Ovary (tissue), 9 donors: ENCODE data around the gene TPRKB. TPM values are rescaled to one million over a fixed set of nuclear protein-coding genes. Genes with fewer than 3 reads are reported as not detected.

Experiments
- DNase-seq, 5 donors: peaks; one replicate each; pipeline ENCODE4 v3.0.0-alpha.2; 2019 to 2020
- H3K27ac ChIP-seq, 2 donors: fragments of 200-600 bp; one replicate each; pipeline versions ENCODE4 v1.5.1 to v1.8.0; 2019 to 2022
- H3K27me3 ChIP-seq: fragments of 200-600 bp; one replicate; pipeline ENCODE4 v1.8.0; 2022
- H3K36me3 ChIP-seq: fragments of 200-600 bp; sonication (generic); one replicate; pipeline ENCODE4 v1.5.1; 2019
- H3K4me1 ChIP-seq: one replicate; pipeline ENCODE4 v1.8.1; 2013; ENCODE audit warnings: mild to moderate bottlenecking, moderate library complexity; ENCODE audit not compliant: insufficient read depth
- H3K4me3 ChIP-seq: fragments of 200-600 bp; sonication (generic); one replicate; pipeline ENCODE4 v1.5.1; 2017
- H3K9me3 ChIP-seq, 2 donors: fragments of 200-600 bp in 1 of 2; sonication (generic) in 1 of 2; one replicate each; pipeline versions ENCODE4 v1.5.1 to v1.8.1; 2013 to 2019; ENCODE audit warnings: mild to moderate bottlenecking in 1 of 2, moderate library complexity in 1 of 2
- CTCF ChIP-seq, 3 donors: fragments of 450-650 bp in 2 of 3; fragments of 200-600 bp in 1 of 3; IDR thresholded peaks; one replicate each; pipeline versions ENCODE4 v1.5.1 to v1.8.0; 2016 to 2022; ENCODE audit warnings: antibody characterized with exemption in 3 of 3, mild to moderate bottlenecking in 1 of 3
- EP300 ChIP-seq: sonication (generic); formaldehyde crosslinking; IDR thresholded peaks from one replicate; pipeline ENCODE4 v1.6.1; 2017; ENCODE audit warnings: antibody characterized with exemption
- POLR2A ChIP-seq: fragments of 450-650 bp; IDR thresholded peaks from one replicate; pipeline ENCODE4 v1.6.1; 2017; ENCODE audit warnings: antibody characterized with exemption, mild to moderate bottlenecking, moderate library complexity
- WGBS, 3 donors: extraction: QIAGEN DNeasy Blood & Tissue Kit in 1 of 3; methylation state at CpG; one replicate each; pipeline versions ENCODE4 v1.1.5 to v1.1.7; 2013 to 2017; 5-methylcytosine and 5-hydroxymethylcytosine counted together
- intact Hi-C, 4 donors: fragments of 100-400 bp; cut with DNase I; formaldehyde crosslinking; loops; one replicate each; pipeline versions ENCODE4 v1.11.0 to v1.15.1; 2022 to 2023
- polyA plus RNA-seq, 2 donors: library from polyadenylated mRNA; stranded (reverse); fragments of 200-250 nt in 1 of 2; fragments of 350-450 nt in 1 of 2; fragmentation: Illumina TruSeq in 1 of 2; extraction: RNeasy Lipid Tissue Mini Kit (QIAGEN cat#74804) in 1 of 2; gene quantifications; one replicate each; pipeline ENCODE4 v1.2.3, GENCODE V29; 2013 to 2014
- total RNA-seq, 7 donors: library from RNA; depleted of rRNA in 2 of 7; stranded (reverse); fragments of >200 nt in 2 of 7; fragmentation: NEBNext Ultra II Directional in 3 of 7; extraction: Animal tissue kit (Norgen Biotek cat#: 25700) in 3 of 7; gene quantifications; one replicate each; pipeline versions ENCODE4 v1.1.0 to v1.2.4, GENCODE V29; 2016 to 2023
- donor health status: DM: no; HTN: no; CAD: no; lungs with moderate emphysema.
- donor health status: DM: no; HTN: no; CAD: no.
- donor health status: Bipolar disorder and iron deficiency.
- donor health status: DM: yes; HTN: yes; CAD: no.
- donor health status: DM: no; HTN: no; CAD: no.
- donor health status: DM: yes; HTN: yes; CAD: no.

TPRKB gene
- total and polyA plus RNA-seq, 9 donors, result 27.4 to 58.6 (median 40.5) TPM

GRCh38 chr2:73772819-73773218 is 35.7 kb upstream of the TPRKB start:
- DNase-seq, result no peak
- no peak for TF ChIP-seq CTCF (IDR thresholded peaks at IDR 0.05)
- Histone ChIP-seq H3K36me3 (no peaks in the 10 kb centered on the region), H3K27ac (no peak overlapping the region), H3K27me3 (no peaks in the 10 kb centered on the region), H3K9me3 (no peaks in the 10 kb centered on the region), H3K4me3 (no peak overlapping the region), H3K4me1 (no peaks in the 10 kb centered on the region)
- intact Hi-C loops, result loop anchor here in 1 of 4 donors (10.0 kb wide), 1 partner anchor 88 kb away; no protein-coding TSS in a partner anchor

DNA sequence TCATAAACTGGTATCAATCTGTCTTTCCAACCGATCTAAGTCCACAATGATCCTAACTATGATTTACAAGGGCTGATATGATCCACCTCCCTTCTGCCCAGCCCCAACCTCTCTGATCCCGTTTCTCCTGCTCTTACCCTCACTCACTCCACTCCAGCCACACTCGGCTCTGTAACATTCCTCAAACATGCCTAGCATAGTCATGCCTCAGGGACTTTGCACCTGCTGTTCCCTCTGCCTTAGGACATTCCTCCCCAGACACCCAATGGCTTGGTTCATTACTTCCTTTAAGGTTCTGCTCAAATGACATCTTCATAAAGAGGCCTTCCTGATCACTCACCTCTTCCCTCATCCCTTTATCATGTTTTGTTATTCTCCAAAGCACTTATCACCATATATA is 33.6 kb upstream of the TPRKB start:
- TF ChIP-seq EP300, result no peak
- TF ChIP-seq CTCF (IDR thresholded peaks at IDR 0.05), result no peak
- no peak for TF ChIP-seq POLR2A
- 76 to 88% (median 88%) methylated on average over 3 of the region's 3 CpGs for WGBS, 3 donors
- H3K9me3 ChIP-seq, result no peaks in the 10 kb centered on the region
- no peak overlapping the region for H3K4me3 ChIP-seq
- intact Hi-C loops, result loop anchor here in 1 of 4 donors (10.0 kb wide), 1 partner anchor 86 kb away; no protein-coding TSS in a partner anchor
- no peaks in the 10 kb centered on the region for H3K4me1 ChIP-seq
- no peak for DNase-seq
- H3K36me3 ChIP-seq, result no peaks in the 10 kb centered on the region
- H3K27ac ChIP-seq, result no peak overlapping the region
- H3K27me3 ChIP-seq, result no peaks in the 10 kb centered on the region

GRCh38 chr2:73766994-73767393 is 29.8 kb upstream of the TPRKB start:
- no peaks in the 10 kb centered on the region for H3K9me3 ChIP-seq
- intact Hi-C loops, result no loop called here
- no peak overlapping the region for H3K27ac ChIP-seq
- no peaks in the 10 kb centered on the region for H3K27me3 ChIP-seq
- no peak overlapping the region for H3K4me3 ChIP-seq
- TF ChIP-seq POLR2A (no peak), CTCF (IDR thresholded peaks at IDR 0.05) (no peak)
- no peak for DNase-seq
- WGBS, 3 donors, result 90 to 91% (median 90%) methylated on average over 4 of the region's 4 CpGs
- H3K4me1 ChIP-seq, result no peaks in the 10 kb centered on the region
- H3K36me3 ChIP-seq, result no peaks in the 10 kb centered on the region

DNA sequence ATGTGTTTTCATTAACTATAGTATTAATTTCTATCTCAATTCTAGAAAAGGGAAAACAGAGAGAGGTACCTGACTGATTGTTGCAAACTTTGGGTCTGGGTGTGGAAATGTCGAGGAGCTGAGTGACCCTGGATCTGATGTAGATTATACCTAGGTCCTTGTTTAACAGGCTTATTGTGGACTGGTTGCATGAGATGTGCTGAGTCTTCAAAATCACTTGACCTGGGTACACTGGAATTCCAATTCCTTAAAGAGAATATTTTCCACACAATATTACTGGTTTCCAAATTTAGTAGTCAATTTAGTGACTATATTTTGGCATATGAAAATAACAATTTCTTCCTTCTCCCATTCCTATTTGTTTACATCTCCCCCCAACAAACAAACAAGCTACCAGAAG is 29.2 kb upstream of the TPRKB start:
- TF ChIP-seq POLR2A (no peak), EP300 (no peak), CTCF (IDR thresholded peaks at IDR 0.05) (no peak)
- no peak for DNase-seq
- WGBS, 3 donors, result 85 to 97% (median 89%) methylated on average over 1 of the region's 1 CpG
- Histone ChIP-seq H3K4me1 (no peaks in the 10 kb centered on the region), H3K27me3 (no peaks in the 10 kb centered on the region), H3K4me3 (no peak overlapping the region), H3K36me3 (no peaks in the 10 kb centered on the region), H3K9me3 (no peaks in the 10 kb centered on the region), H3K27ac (no peak overlapping the region)
- intact Hi-C loops, result no loop called here

GRCh38 chr2:73764945-73765344 is 27.8 kb upstream of the TPRKB start:
- no peak overlapping the region for H3K27ac ChIP-seq
- H3K4me1 ChIP-seq, result peaks cover under 1% of the 10 kb centered on the region
- no peak for DNase-seq
- H3K36me3 ChIP-seq, result no peaks in the 10 kb centered on the region
- intact Hi-C loops, result no loop called here
- H3K9me3 ChIP-seq, result no peaks in the 10 kb centered on the region
- WGBS, 3 donors, result 84 to 100% (median 95%) methylated on average over 1 of the region's 1 CpG
- H3K27me3 ChIP-seq, result no peaks in the 10 kb centered on the region
- H3K4me3 ChIP-seq, result no peak overlapping the region
- TF ChIP-seq CTCF (IDR thresholded peaks at IDR 0.05), result no peak
- no peak for TF ChIP-seq POLR2A
- TF ChIP-seq EP300, result no peak
